HG03095 (cell line): ENCODE measurements around the gene GOLGA5.
"Not testable (repeated sequence)": the region's sequence is repeated elsewhere in the genome, so short reads cannot be mapped to it uniquely, and the experiment has no call there.

Experiments
- ATAC-seq: cut with Tn5 transposase; IDR thresholded peaks from one replicate; pipeline ENCODE4 v1.9.1; 2021; ENCODE audit warnings: moderate library complexity; ENCODE audit not compliant: unreplicated experiment

The GOLGA5 gene

GRCh38 chr14:92793709-92794546 is at the start of gene GOLGA5:
GOLGA5 (plus strand) TSS chr14:92794305; CDS start chr14:92797438, 3,133 bp downstream.
- peak; percentile 93 for ATAC-seq

- no peak for ATAC-seq
These were observed 46.3 kb upstream of the GOLGA5 start for GRCh38 chr14:92747701-92748258.

- ATAC-seq, result peak; percentile 79
These were observed 45.7 kb upstream of the GOLGA5 start, which contains the start of gene LGMN for GRCh38 chr14:92748259-92749016. LGMN (minus strand) TSS chr14:92748627; CDS start chr14:92732786, 15,841 bp downstream.

- ATAC-seq, result not testable (repeated sequence)
These were observed 43.8 kb upstream of the GOLGA5 start for GRCh38 chr14:92750222-92750728.

GRCh38 chr14:92750994-92751400 is 43.1 kb upstream of the GOLGA5 start:
- ATAC-seq, result peak; percentile 27

- ATAC-seq, result no peak
These were observed 42.3 kb upstream of the GOLGA5 start for GRCh38 chr14:92751819-92752218.

GRCh38 chr14:92753250-92753649 is 40.9 kb upstream of the GOLGA5 start:
- no peak for ATAC-seq

GRCh38 chr14:92754966-92755365 is 39.1 kb upstream of the GOLGA5 start:
- ATAC-seq, result no peak

- ATAC-seq, result no peak
These were observed 38.6 kb upstream of the GOLGA5 start for GRCh38 chr14:92755495-92755894.

GRCh38 chr14:92756446-92756845 is 37.7 kb upstream of the GOLGA5 start:
- ATAC-seq, result no peak

- no peak for ATAC-seq
These were observed 34.8 kb upstream of the GOLGA5 start for GRCh38 chr14:92759300-92759678.

GRCh38 chr14:92759679-92760523 is 34.2 kb upstream of the GOLGA5 start:
- ATAC-seq, result no peak

- no peak for ATAC-seq
These were observed 33.6 kb upstream of the GOLGA5 start for GRCh38 chr14:92760524-92760805.

GRCh38 chr14:92763666-92764631 is 30.2 kb upstream of the GOLGA5 start:
- not testable (repeated sequence) for ATAC-seq

GRCh38 chr14:92768236-92768635 is 25.9 kb upstream of the GOLGA5 start:
- peak; percentile 86 for ATAC-seq

- no peak for ATAC-seq
These were observed 25.3 kb upstream of the GOLGA5 start for GRCh38 chr14:92768795-92769194.

GRCh38 chr14:92770484-92770883 is 23.6 kb upstream of the GOLGA5 start:
- no peak for ATAC-seq

GRCh38 chr14:92774572-92774971 is 19.5 kb upstream of the GOLGA5 start:
- no peak for ATAC-seq

GRCh38 chr14:92775292-92775691 is 18.8 kb upstream of the GOLGA5 start:
- ATAC-seq, result peak; percentile 91
